A673 (cell line): Measurements from ENCODE around the gene FGF14. TPM values are rescaled to one million over a fixed set of nuclear protein-coding genes. Genes with fewer than 3 reads are reported as not detected.

Source experiments
- BruUV-seq: library from RNA; stranded (reverse); fragments of 400-500 nt; replicated peaks from 2 replicates; lab custom pipeline; 2021; lab: Mats Ljungman, UMichigan
- CTCF ChIA-PET: fragments of 300-600 bp; sonication (Branson Sonifier 250); formaldehyde crosslinking; loops from one replicate; lab custom pipeline; 2022; ENCODE audit warnings: antibody characterized with exemption; lab: Charles Lee
- POLR2A ChIA-PET: fragments of 300-600 bp; sonication (Branson Sonifier 250); formaldehyde crosslinking; loops from one replicate; lab custom pipeline; 2022; ENCODE audit warnings: antibody characterized with exemption; ENCODE audit not compliant: low non-redundant PET; lab: Charles Lee
- DNase-seq: peaks from one replicate; pipeline ENCODE4 v3.0.0-alpha.2; 2015; ENCODE audit warnings: low spot score
- H3K27ac ChIP-seq: fragments of 200-600 bp; sonication (generic); 2 replicates; pipeline ENCODE4 v1.5.1; 2016; ENCODE audit warnings: mixed run types, low read depth, mild to moderate bottlenecking, mixed read lengths, antibody characterized with exemption, low read length; ENCODE audit not compliant: poor library complexity, severe bottlenecking
- H3K27me3 ChIP-seq: fragments of 200-600 bp; sonication (generic); replicated peaks from 2 replicates; pipeline ENCODE4 v1.6.1; 2017; ENCODE audit warnings: mixed run types, low read depth, mild to moderate bottlenecking, mixed read lengths, antibody characterized with exemption, low read length; ENCODE audit not compliant: insufficient read depth, poor library complexity
- H3K36me3 ChIP-seq: fragments of 200-600 bp; sonication (generic); 2 replicates; pipeline ENCODE4 v1.6.1; 2016; ENCODE audit warnings: mixed run types, mild to moderate bottlenecking, mixed read lengths, antibody characterized with exemption, low read length; ENCODE audit not compliant: insufficient read depth, poor library complexity, severe bottlenecking
- H3K4me1 ChIP-seq: fragments of 200-600 bp; sonication (generic); 2 replicates; pipeline ENCODE4 v1.6.1; 2017; ENCODE audit warnings: mixed run types, mild to moderate bottlenecking, mixed read lengths, antibody characterized with exemption, low read length; ENCODE audit not compliant: insufficient read depth, poor library complexity, severe bottlenecking
- H3K4me3 ChIP-seq: fragments of 200-600 bp; sonication (generic); 2 replicates; pipeline ENCODE4 v1.5.1; 2016; ENCODE audit warnings: low read depth, mixed run types, mild to moderate bottlenecking, mixed read lengths, low read length; ENCODE audit not compliant: poor library complexity, severe bottlenecking
- H3K9me3 ChIP-seq: fragments of 200-600 bp; sonication (generic); 2 replicates; pipeline ENCODE4 v1.6.1; 2016; ENCODE audit warnings: mixed run types, low read depth, mild to moderate bottlenecking, mixed read lengths, antibody characterized with exemption, low read length; ENCODE audit not compliant: poor library complexity, severe bottlenecking
- EZH2 ChIP-seq: fragments of 200-600 bp; sonication (generic); IDR thresholded peaks from 2 replicates; pipeline ENCODE4 v1.6.1; 2017; ENCODE audit warnings: borderline replicate concordance, low read depth, mild to moderate bottlenecking, mixed read lengths, antibody characterized with exemption, low read length; ENCODE audit not compliant: poor library complexity, severe bottlenecking
- intact Hi-C: fragments of 100-400 bp; cut with micrococcal nuclease; formaldehyde crosslinking; loops from one replicate; pipeline ENCODE4 v1.10.0; 2022; ENCODE audit not compliant: unreplicated experiment
- total RNA-seq: library from RNA; stranded (reverse); gene quantifications from 2 replicates; pipeline ENCODE4 v1.2.3, GENCODE V29; 2021
- TF ChIP-seq, protein P1 (sequence below): fragments of 300-800, 200-600 bp; sonication (generic); conservative IDR thresholded peaks from 2 replicates; pipeline ENCODE4 v1.5.1; 2017; ENCODE audit warnings: low read depth, mild to moderate bottlenecking, antibody characterized with exemption, low read length, moderate library complexity, mixed read lengths

Gene FGF14
- total RNA-seq, 1 experiment from 2014 or later, result 19.7 TPM

DNA sequence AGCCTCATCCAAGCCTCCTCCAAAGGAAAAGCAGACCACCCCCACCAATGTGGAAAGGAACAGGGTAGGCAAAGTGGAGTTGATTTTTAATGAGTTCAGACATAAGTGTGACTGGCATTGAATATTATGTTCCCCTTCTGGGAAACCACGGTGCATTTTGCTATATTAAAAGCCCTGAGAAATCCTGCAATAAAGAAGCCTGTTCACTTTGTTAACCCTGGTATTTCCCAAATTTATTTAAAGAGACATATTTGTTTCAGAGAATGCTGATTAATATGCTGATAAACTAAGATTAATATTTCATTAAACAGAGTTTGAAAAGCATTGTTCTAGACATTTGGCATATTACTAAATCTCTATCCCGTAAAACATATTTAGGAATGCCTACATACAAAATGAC lies 151.4 kb downstream of the FGF14 start:
- no peaks in the 10 kb centered on the region for H3K27me3 ChIP-seq
- POLR2A ChIA-PET, result no interaction called here
- BruUV-seq, result no TSS peak
- H3K27ac ChIP-seq, result no peak overlapping the region
- no peak for DNase-seq
- H3K36me3 ChIP-seq, result no peaks in the 10 kb centered on the region
- intact Hi-C loops, result no loop called here
- H3K4me1 ChIP-seq, result peaks cover 5% of the 10 kb centered on the region
- no peaks in the 10 kb centered on the region for H3K9me3 ChIP-seq
- CTCF ChIA-PET, result no interaction called here
- no peak for TF ChIP-seq EZH2
- TF ChIP-seq, protein P1, sequence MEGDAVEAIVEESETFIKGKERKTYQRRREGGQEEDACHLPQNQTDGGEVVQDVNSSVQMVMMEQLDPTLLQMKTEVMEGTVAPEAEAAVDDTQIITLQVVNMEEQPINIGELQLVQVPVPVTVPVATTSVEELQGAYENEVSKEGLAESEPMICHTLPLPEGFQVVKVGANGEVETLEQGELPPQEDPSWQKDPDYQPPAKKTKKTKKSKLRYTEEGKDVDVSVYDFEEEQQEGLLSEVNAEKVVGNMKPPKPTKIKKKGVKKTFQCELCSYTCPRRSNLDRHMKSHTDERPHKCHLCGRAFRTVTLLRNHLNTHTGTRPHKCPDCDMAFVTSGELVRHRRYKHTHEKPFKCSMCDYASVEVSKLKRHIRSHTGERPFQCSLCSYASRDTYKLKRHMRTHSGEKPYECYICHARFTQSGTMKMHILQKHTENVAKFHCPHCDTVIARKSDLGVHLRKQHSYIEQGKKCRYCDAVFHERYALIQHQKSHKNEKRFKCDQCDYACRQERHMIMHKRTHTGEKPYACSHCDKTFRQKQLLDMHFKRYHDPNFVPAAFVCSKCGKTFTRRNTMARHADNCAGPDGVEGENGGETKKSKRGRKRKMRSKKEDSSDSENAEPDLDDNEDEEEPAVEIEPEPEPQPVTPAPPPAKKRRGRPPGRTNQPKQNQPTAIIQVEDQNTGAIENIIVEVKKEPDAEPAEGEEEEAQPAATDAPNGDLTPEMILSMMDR, result no peak
- H3K4me3 ChIP-seq, result no peak overlapping the region

DNA sequence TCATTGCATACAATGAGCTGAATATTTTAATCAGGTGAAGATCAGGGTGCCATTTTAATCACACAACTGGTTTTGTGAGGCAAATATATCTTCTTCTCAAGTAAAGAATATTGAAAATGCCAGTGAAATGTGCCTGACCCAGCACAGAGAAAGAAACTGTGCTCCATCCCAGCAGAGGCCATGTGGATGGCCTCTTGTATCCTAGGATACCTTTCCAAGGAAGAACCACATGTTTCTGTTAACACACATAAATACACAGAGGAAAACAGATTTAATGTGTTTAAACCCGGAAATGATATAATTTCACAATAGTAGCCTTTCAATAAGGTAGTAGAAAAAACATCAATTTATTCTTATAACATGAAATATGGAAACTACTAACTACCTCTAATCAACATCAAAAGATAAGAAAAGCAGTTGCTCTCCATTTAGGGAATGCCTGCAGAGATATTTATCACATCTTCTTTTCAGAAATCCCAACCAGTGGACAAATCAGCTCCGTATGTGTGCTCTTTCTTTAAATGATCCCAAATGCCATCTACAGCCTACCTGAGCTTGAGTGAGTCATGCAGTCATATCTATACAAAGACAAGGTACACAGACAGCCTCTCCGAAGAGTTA lies 157.1 kb downstream of the FGF14 start:
- Histone ChIP-seq H3K27me3 (no peaks in the 10 kb centered on the region), H3K36me3 (no peaks in the 10 kb centered on the region), H3K27ac (no peak overlapping the region), H3K9me3 (no peaks in the 10 kb centered on the region), H3K4me1 (peaks cover 7% of the 10 kb centered on the region), H3K4me3 (no peak overlapping the region)
- ChIA-PET CTCF (no interaction called here), POLR2A (no interaction called here)
- intact Hi-C loops, result no loop called here
- BruUV-seq, result no TSS peak
- TF ChIP-seq, protein P1, result no peak
- TF ChIP-seq EZH2, result no peak
- DNase-seq, result no peak

DNA sequence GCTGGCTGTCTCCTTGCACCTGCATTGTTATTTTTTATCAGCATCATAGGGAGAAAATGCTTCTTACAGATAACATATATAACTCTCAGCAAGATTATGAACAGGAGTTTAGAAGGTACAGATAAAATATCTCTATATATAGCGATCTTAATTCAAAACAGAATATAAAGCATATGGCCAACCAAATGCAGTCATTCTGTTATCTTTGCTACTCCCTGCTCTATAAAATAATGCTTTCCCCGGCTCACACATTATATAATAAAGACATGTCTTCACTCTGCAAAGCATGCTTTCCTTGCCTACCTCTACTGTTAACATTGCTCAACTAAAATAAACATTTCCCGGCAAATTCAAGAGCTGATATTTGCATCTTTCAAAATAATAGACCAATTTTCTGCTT lies 161.7 kb downstream of the FGF14 start:
- no peaks in the 10 kb centered on the region for H3K27me3 ChIP-seq
- no peaks in the 10 kb centered on the region for H3K36me3 ChIP-seq
- peaks cover 7% of the 10 kb centered on the region for H3K4me1 ChIP-seq
- DNase-seq, result no peak
- ChIA-PET CTCF (no interaction called here), POLR2A (no interaction called here)
- BruUV-seq, result no TSS peak
- H3K9me3 ChIP-seq, result no peaks in the 10 kb centered on the region
- H3K27ac ChIP-seq, result no peak overlapping the region
- no peak for TF ChIP-seq EZH2
- TF ChIP-seq, protein P1, result no peak
- intact Hi-C loops, result no loop called here
- H3K4me3 ChIP-seq, result no peak overlapping the region
